OCI-LY7 (cell line): ENCODE measurements around the gene OR10A4. TPM values are rescaled to one million over a fixed set of nuclear protein-coding genes. Genes with fewer than 3 reads are reported as not detected.

ENCODE experiments used
- BruUV-seq: library from RNA; stranded (reverse); fragments of 400-500 nt; replicated peaks from 2 replicates; lab custom pipeline; 2021; lab: Mats Ljungman, UMichigan
- CTCF ChIA-PET: fragments of 300-600 bp; sonication (Branson Sonifier 250); formaldehyde crosslinking; loops from one replicate; lab custom pipeline; 2022; ENCODE audit warnings: antibody characterized with exemption; ENCODE audit not compliant: unreplicated experiment; lab: Charles Lee
- POLR2A ChIA-PET: fragments of 300-600 bp; sonication (Branson Sonifier 250); formaldehyde crosslinking; loops from one replicate; lab custom pipeline; 2022; ENCODE audit warnings: antibody characterized with exemption; lab: Charles Lee
- DNase-seq: peaks from one replicate; pipeline ENCODE4 v3.0.0-alpha.2; 2015; ENCODE audit warnings: low spot score
- H2AFZ ChIP-seq: fragments of 200-600 bp; sonication (generic), shearing (Covaris generic); 2 replicates; pipeline ENCODE4 v1.6.1; 2014; ENCODE audit warnings: mild to moderate bottlenecking, antibody characterized with exemption, low read length, moderate library complexity
- H3K27ac ChIP-seq: fragments of 200-600 bp; sonication (generic); 2 replicates; pipeline ENCODE4 v1.5.1; 2014; ENCODE audit warnings: mixed run types, low read depth, mild to moderate bottlenecking, moderate library complexity, low read length, inconsistent platforms; ENCODE audit not compliant: poor library complexity, severe bottlenecking
- H3K36me3 ChIP-seq: fragments of 200-600 bp; sonication (generic); 2 replicates; pipeline ENCODE4 v1.6.1; 2014; ENCODE audit warnings: mild to moderate bottlenecking, antibody characterized with exemption, low read length, moderate library complexity, mixed read lengths; ENCODE audit not compliant: insufficient read depth
- H3K4me1 ChIP-seq: fragments of 200-600 bp; sonication (generic); 2 replicates; pipeline ENCODE4 v1.5.1; 2014; ENCODE audit warnings: mild to moderate bottlenecking, low read length; ENCODE audit not compliant: insufficient read depth, poor library complexity, severe bottlenecking
- H3K4me2 ChIP-seq: fragments of 200-600 bp; sonication (generic); 2 replicates; pipeline ENCODE4 v1.6.1; 2014; ENCODE audit warnings: mild to moderate bottlenecking, low read length
- H3K4me3 ChIP-seq: fragments of 200-600 bp; sonication (generic); 2 replicates; pipeline ENCODE4 v1.5.1; 2014; ENCODE audit warnings: mild to moderate bottlenecking, low read depth, low read length; ENCODE audit not compliant: poor library complexity, severe bottlenecking
- H3K79me2 ChIP-seq: fragments of 200-600 bp; sonication (generic); 2 replicates; pipeline ENCODE4 v1.6.1; 2016; ENCODE audit warnings: low read depth, mild to moderate bottlenecking, low read length, moderate library complexity, mixed read lengths; ENCODE audit not compliant: insufficient read depth
- H3K9me2 ChIP-seq: fragments of 200-600 bp; sonication (generic); 2 replicates; pipeline ENCODE4 v1.6.1; 2016; ENCODE audit warnings: mild to moderate bottlenecking, low read length, mixed read lengths; ENCODE audit not compliant: insufficient read depth
- H3K9me3 ChIP-seq: fragments of 200-600 bp; sonication (generic); 2 replicates; pipeline ENCODE4 v1.6.1; 2014; ENCODE audit warnings: mild to moderate bottlenecking, mixed run types, low read length, mixed read lengths
- H4K20me1 ChIP-seq: fragments of 200-600 bp; sonication (generic); 2 replicates; pipeline ENCODE4 v1.6.1; 2014; ENCODE audit warnings: mild to moderate bottlenecking, antibody characterized with exemption, low read length, moderate library complexity, mixed read lengths; ENCODE audit not compliant: insufficient read depth
- EZH2phosphoT487 ChIP-seq: fragments of 200-600 bp; sonication (generic); IDR thresholded peaks from 2 replicates; pipeline ENCODE4 v1.6.1; 2018; ENCODE audit warnings: low read depth, borderline replicate concordance, mild to moderate bottlenecking, mixed run types, antibody characterized with exemption, low read length, moderate library complexity, mixed read lengths
- intact Hi-C: fragments of 100-400 bp; cut with micrococcal nuclease; formaldehyde crosslinking; loops from one replicate; pipeline ENCODE4 v1.10.0; 2022; ENCODE audit not compliant: unreplicated experiment
- total RNA-seq, 2 experiments: library from RNA; depleted of rRNA in 1 of 2; stranded (reverse); fragments of >200 nt in 1 of 2; shearing (Covaris generic) in 1 of 2; gene quantifications; 2 replicates each; pipeline ENCODE4 v1.2.3, GENCODE V29; 2014 to 2022
- TF ChIP-seq, protein P1 (sequence below): fragments of 200-600 bp; sonication (generic); conservative IDR thresholded peaks from 2 replicates; pipeline ENCODE4 v1.5.1; 2014; ENCODE audit warnings: mild to moderate bottlenecking, antibody characterized with exemption, low read length, moderate library complexity, mixed read lengths

OR10A4 gene
- total RNA-seq, 2 experiments from 2014 or later = not detected

GRCh38 chr11:6888830-6889229 lies 12.4 kb downstream of the OR10A4 start:
- H2AFZ ChIP-seq = no peak overlapping the region

DNA sequence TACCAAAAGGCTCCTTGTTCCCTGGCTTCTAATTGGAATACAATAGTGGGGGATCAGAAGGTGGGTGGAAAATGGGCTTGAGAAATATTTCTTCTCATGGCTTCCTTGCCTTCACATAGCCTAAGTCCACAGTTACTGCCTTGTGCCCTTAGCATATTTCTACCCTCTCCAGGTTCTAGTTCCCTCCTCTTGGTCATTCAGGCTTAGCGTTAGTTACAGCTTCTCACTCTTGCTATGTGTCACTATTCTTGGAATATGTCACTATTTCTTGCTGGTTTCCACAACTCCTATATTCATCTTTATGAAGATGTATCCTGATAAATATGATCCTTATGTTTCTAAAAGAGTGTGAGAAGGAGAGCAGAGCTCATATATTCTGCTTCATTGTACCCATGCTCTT lies 13.4 kb downstream of the OR10A4 start:
- DNase-seq = no peak

More at GRCh38 chr11:6888830-6889229, 12.4 kb downstream of the OR10A4 start:
- POLR2A ChIA-PET = interaction anchor here (0.7 kb wide), 1 partner anchor 34 kb away, joined by 3 read pairs; no protein-coding TSS in a partner anchor
- Histone ChIP-seq H3K4me2 (no peak overlapping the region), H3K36me3 (no peaks in the 10 kb centered on the region), H3K9me3 (peaks cover 6% of the 10 kb centered on the region; the same call in 1 of the 2 replicates), H4K20me1 (no peaks in the 10 kb centered on the region), H3K9me2 (no peaks in the 10 kb centered on the region), H3K79me2 (no peaks in the 10 kb centered on the region), H3K4me3 (no peak overlapping the region), H3K27ac (no peak overlapping the region), H3K4me1 (no peaks in the 10 kb centered on the region)
- CTCF ChIA-PET = no interaction called here
- intact Hi-C loops = no loop called here
- no peak for DNase-seq
- TF ChIP-seq, protein P1, sequence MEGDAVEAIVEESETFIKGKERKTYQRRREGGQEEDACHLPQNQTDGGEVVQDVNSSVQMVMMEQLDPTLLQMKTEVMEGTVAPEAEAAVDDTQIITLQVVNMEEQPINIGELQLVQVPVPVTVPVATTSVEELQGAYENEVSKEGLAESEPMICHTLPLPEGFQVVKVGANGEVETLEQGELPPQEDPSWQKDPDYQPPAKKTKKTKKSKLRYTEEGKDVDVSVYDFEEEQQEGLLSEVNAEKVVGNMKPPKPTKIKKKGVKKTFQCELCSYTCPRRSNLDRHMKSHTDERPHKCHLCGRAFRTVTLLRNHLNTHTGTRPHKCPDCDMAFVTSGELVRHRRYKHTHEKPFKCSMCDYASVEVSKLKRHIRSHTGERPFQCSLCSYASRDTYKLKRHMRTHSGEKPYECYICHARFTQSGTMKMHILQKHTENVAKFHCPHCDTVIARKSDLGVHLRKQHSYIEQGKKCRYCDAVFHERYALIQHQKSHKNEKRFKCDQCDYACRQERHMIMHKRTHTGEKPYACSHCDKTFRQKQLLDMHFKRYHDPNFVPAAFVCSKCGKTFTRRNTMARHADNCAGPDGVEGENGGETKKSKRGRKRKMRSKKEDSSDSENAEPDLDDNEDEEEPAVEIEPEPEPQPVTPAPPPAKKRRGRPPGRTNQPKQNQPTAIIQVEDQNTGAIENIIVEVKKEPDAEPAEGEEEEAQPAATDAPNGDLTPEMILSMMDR = no peak
- TF ChIP-seq EZH2phosphoT487 = no peak
- no TSS peak for BruUV-seq

DNA sequence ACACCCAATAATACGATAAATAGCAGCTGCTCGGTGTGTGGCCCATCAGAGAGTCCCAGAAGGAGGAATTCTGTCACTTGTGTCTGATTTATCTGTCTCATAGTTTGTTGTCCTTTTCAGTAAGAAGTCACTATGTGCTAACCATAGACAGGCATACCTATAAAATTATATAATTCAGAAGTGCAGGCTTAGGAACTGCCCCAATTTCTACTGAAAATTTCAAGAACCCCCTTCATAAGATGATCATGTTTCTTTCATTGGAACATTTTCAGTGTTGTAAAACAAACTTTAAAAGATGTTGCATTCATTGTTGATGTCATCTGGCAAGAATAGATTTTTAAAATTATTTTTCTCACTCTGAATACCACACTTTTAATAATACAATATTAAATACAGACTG lies 16.0 kb downstream of the OR10A4 start, which contains the start of gene OR2D2:
Gene OR2D2, minus strand, starts transcription at position 101 of the 400 bp plus-strand sequence. Its CDS starts 0 bp downstream, at position 101.
- Histone ChIP-seq H3K36me3 (no peaks in the 10 kb centered on the region), H4K20me1 (no peaks in the 10 kb centered on the region), H3K79me2 (no peaks in the 10 kb centered on the region), H2AFZ (no peak within 1 kb of the TSS), H3K4me1 (no peaks in the 10 kb centered on the region), H3K27ac (no peak within 1 kb of the TSS), H3K9me2 (no peaks in the 10 kb centered on the region), H3K9me3 (peaks cover 6% of the 10 kb centered on the region; the same call in 1 of the 2 replicates), H3K4me2 (no peak within 1 kb of the TSS), H3K4me3 (no peak within 1 kb of the TSS)
- CTCF ChIA-PET = no interaction called here
- BruUV-seq = no TSS peak
- DNase-seq = no peak
- TF ChIP-seq EZH2phosphoT487 = no peak
- TF ChIP-seq, protein P1 = no peak
- intact Hi-C loops = no loop called here
- POLR2A ChIA-PET = no interaction called here

More for the DNA sequence above, 13.4 kb downstream of the OR10A4 start:
- no peaks in the 10 kb centered on the region for H3K9me2 ChIP-seq
- H3K4me3 ChIP-seq = no peak overlapping the region
- POLR2A ChIA-PET = interaction anchor here (0.7 kb wide), 1 partner anchor 793 kb away, joined by 4 read pairs; no protein-coding TSS in a partner anchor
- BruUV-seq = no TSS peak
- intact Hi-C loops = no loop called here
- no peak for TF ChIP-seq EZH2phosphoT487
- TF ChIP-seq, protein P1 = no peak
- H3K9me3 ChIP-seq = peaks cover 6% of the 10 kb centered on the region; the same call in 1 of the 2 replicates
- no peak overlapping the region for H2AFZ ChIP-seq
- H3K4me2 ChIP-seq = no peak overlapping the region
- H3K4me1 ChIP-seq = no peaks in the 10 kb centered on the region
- H3K79me2 ChIP-seq = no peaks in the 10 kb centered on the region
- CTCF ChIA-PET = no interaction called here
- no peaks in the 10 kb centered on the region for H3K36me3 ChIP-seq
- H3K27ac ChIP-seq = no peak overlapping the region
- no peaks in the 10 kb centered on the region for H4K20me1 ChIP-seq
